ENCODE measurements around the gene GNAT1. TPM values are rescaled to one million over a fixed set of nuclear protein-coding genes. Genes with fewer than 3 reads are reported as not detected.

GNAT1 gene
- total RNA-seq, 1 experiment from 2014 or later, result 0.13 TPM

DNA sequence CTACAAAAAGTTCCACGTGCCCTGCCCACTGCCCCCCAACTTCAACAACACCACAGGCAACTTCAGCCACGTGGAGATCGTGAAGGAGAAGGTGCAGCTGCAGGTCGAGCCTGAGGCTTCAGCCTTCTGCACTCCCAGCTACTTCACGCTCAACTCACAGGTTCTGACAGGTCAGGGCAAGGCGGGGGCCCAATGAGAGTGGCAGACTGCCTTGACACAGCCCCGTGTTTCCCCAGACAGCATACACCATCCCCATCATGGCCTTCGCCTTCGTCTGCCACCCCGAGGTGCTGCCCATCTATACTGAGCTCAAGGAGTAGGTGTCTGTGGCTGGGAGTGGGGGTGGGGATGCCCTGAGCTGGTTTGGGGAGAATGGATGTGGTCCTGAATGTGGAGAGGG, 26.3 kb downstream of the GNAT1 start:
- ATAC-seq, result no peak
- no peak overlapping the region for H3K4me3 Mint-ChIP-seq
- no peak overlapping the region for H3K27ac Mint-ChIP-seq
- TF ChIP-seq FOXP1 (CRISPR knock-in tag; IDR thresholded peaks at IDR 0.05; ENCODE audit: borderline replicate concordance), result no peak
- TF ChIP-seq MYBL2 (CRISPR knock-in tag; IDR thresholded peaks at IDR 0.05), result no peak
- TF ChIP-seq ZNF416 (CRISPR knock-in tag; IDR thresholded peaks at IDR 0.05), result no peak
- no peak for TF ChIP-seq MXD4 (CRISPR knock-in tag; IDR thresholded peaks at IDR 0.05; ENCODE audit: borderline replicate concordance)
- TF ChIP-seq, protein P1, sequence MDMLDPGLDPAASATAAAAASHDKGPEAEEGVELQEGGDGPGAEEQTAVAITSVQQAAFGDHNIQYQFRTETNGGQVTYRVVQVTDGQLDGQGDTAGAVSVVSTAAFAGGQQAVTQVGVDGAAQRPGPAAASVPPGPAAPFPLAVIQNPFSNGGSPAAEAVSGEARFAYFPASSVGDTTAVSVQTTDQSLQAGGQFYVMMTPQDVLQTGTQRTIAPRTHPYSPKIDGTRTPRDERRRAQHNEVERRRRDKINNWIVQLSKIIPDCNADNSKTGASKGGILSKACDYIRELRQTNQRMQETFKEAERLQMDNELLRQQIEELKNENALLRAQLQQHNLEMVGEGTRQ (CRISPR knock-in tag; IDR thresholded peaks at IDR 0.05), result no peak
- TF ChIP-seq ZNF263 (CRISPR knock-in tag; IDR thresholded peaks at IDR 0.05; ENCODE audit: low read depth), result no peak
- TF ChIP-seq SMAD3 (CRISPR knock-in tag; IDR thresholded peaks at IDR 0.05; ENCODE audit: borderline replicate concordance), result no peak
- H3K36me3 Mint-ChIP-seq, result no peaks in the 10 kb centered on the region
- H3K4me1 Mint-ChIP-seq, result no peaks in the 10 kb centered on the region
- H3K27me3 Mint-ChIP-seq (ENCODE audit: low read depth), result no peaks in the 10 kb centered on the region
- POLR2A ChIA-PET, result interaction anchor here (0.6 to 1.0 kb wide), 2 partner anchors 11 to 33 kb away, joined by 3 read pairs; no protein-coding TSS in a partner anchor
- CTCF ChIA-PET, result interaction anchor here (0.6 to 17.1 kb wide), 8 partner anchors 8 to 104 kb away, joined by 3 to 604 read pairs (median 3); partner anchors contain the start of genes GNAT1 and SLC38A3
- DNase-seq (ENCODE audit: low spot score), result no peak
- H3K9me3 Mint-ChIP-seq, result no peaks in the 10 kb centered on the region

DNA sequence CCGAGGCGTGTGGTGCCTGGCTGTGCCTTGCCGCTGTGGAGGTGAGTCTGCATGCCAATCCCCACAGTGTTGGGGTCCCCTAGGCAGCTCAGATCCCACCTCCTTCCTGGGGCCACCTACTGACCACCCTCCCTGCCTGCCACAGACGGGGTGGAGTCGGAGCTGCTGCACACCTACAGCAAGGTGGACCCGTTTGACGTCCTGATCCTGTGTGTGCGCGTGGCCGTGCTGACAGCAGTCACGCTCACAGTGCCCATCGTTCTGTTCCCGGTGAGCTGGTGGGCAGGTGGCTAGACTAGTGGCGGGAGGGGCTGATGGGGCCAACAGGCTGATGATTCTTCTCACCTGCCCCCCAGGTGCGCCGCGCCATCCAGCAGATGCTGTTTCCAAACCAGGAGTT, 27.0 kb downstream of the GNAT1 start:
- Mint-ChIP-seq H3K27me3 (ENCODE audit: low read depth) (no peaks in the 10 kb centered on the region), H3K36me3 (no peaks in the 10 kb centered on the region), H3K27ac (no peak overlapping the region), H3K4me1 (no peaks in the 10 kb centered on the region), H3K9me3 (no peaks in the 10 kb centered on the region), H3K4me3 (no peak overlapping the region)
- ATAC-seq (no peak), DNase-seq (ENCODE audit: low spot score) (no peak)
- ChIA-PET POLR2A (no interaction called here), CTCF (interaction anchor here (0.8 to 17.1 kb wide), 9 partner anchors 7 to 103 kb away, joined by 3 to 604 read pairs (median 3); partner anchors contain the start of genes GNAT1 and SLC38A3)
- TF ChIP-seq NR3C1 (CRISPR knock-in tag; conservative IDR thresholded peaks at IDR 0.05; ENCODE audit: low read depth), result no peak
- no peak for TF ChIP-seq GTF2I (CRISPR knock-in tag; conservative IDR thresholded peaks at IDR 0.05)
- TF ChIP-seq, protein P1 (CRISPR knock-in tag; IDR thresholded peaks at IDR 0.05), result no peak
- TF ChIP-seq TEAD4 (CRISPR knock-in tag; IDR thresholded peaks at IDR 0.05), result no peak
- no peak for TF ChIP-seq KAT7 (CRISPR knock-in tag; IDR thresholded peaks at IDR 0.05; ENCODE audit: borderline replicate concordance)
- TF ChIP-seq, protein P2, sequence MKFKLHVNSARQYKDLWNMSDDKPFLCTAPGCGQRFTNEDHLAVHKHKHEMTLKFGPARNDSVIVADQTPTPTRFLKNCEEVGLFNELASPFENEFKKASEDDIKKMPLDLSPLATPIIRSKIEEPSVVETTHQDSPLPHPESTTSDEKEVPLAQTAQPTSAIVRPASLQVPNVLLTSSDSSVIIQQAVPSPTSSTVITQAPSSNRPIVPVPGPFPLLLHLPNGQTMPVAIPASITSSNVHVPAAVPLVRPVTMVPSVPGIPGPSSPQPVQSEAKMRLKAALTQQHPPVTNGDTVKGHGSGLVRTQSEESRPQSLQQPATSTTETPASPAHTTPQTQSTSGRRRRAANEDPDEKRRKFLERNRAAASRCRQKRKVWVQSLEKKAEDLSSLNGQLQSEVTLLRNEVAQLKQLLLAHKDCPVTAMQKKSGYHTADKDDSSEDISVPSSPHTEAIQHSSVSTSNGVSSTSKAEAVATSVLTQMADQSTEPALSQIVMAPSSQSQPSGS (CRISPR knock-in tag; IDR thresholded peaks at IDR 0.05; ENCODE audit: borderline replicate concordance, low read depth), result no peak
- TF ChIP-seq RORB (CRISPR knock-in tag; IDR thresholded peaks at IDR 0.05), result no peak
- TF ChIP-seq CREB1 (CRISPR knock-in tag; IDR thresholded peaks at IDR 0.05), result no peak
- no peak for TF ChIP-seq ATF1 (CRISPR knock-in tag; IDR thresholded peaks at IDR 0.05)
- no peak for TF ChIP-seq ZNF317 (CRISPR knock-in tag; IDR thresholded peaks at IDR 0.05; ENCODE audit: borderline replicate concordance, low read depth)
- TF ChIP-seq, protein P3, sequence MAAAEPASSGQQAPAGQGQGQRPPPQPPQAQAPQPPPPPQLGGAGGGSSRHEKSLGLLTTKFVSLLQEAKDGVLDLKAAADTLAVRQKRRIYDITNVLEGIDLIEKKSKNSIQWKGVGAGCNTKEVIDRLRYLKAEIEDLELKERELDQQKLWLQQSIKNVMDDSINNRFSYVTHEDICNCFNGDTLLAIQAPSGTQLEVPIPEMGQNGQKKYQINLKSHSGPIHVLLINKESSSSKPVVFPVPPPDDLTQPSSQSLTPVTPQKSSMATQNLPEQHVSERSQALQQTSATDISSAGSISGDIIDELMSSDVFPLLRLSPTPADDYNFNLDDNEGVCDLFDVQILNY (CRISPR knock-in tag; IDR thresholded peaks at IDR 0.05), result no peak
- no peak for TF ChIP-seq ZNF671 (CRISPR knock-in tag; IDR thresholded peaks at IDR 0.05)
- TF ChIP-seq JUN (CRISPR knock-in tag; IDR thresholded peaks at IDR 0.05), result no peak

DNA sequence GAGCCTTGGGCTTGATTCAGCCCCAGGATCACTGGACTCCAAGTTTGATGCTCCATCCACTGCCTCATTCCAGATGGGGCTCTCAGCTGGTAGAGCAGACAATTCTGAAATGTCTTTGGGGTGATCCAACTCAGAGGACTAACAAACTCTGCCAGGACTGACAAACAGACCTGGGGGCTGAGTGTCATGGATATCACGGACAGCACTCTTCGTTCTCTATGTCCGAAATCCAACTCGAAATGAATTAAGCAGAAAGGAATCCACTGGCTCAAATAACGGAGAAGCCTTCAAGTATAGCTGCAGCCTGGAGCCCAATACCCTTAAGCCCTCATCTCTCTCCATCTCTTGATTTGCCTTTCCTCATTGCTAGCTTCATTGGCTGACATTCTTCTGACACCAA, 27.9 kb downstream of the GNAT1 start:
- POLR2A ChIA-PET, result no interaction called here
- CTCF ChIA-PET, result interaction anchor here (0.8 to 17.1 kb wide), 5 partner anchors 8 to 27 kb away, joined by 3 to 604 read pairs (median 8); partner anchors contain the start of genes GNAT1 and SLC38A3
- DNase-seq (ENCODE audit: low spot score), result no peak
- Mint-ChIP-seq H3K9me3 (no peaks in the 10 kb centered on the region), H3K27me3 (ENCODE audit: low read depth) (no peaks in the 10 kb centered on the region), H3K4me3 (no peak overlapping the region), H3K27ac (no peak overlapping the region), H3K4me1 (no peaks in the 10 kb centered on the region), H3K36me3 (no peaks in the 10 kb centered on the region)
- ATAC-seq, result no peak
- TF ChIP-seq, protein P2 (CRISPR knock-in tag; IDR thresholded peaks at IDR 0.05; ENCODE audit: borderline replicate concordance, low read depth), result no peak
- TF ChIP-seq EMX1 (CRISPR knock-in tag; IDR thresholded peaks at IDR 0.05) (no peak), NFYB (CRISPR knock-in tag; conservative IDR thresholded peaks at IDR 0.05; ENCODE audit: low read depth) (no peak), GTF2I (CRISPR knock-in tag; conservative IDR thresholded peaks at IDR 0.05) (no peak)
- TF ChIP-seq, protein P4, sequence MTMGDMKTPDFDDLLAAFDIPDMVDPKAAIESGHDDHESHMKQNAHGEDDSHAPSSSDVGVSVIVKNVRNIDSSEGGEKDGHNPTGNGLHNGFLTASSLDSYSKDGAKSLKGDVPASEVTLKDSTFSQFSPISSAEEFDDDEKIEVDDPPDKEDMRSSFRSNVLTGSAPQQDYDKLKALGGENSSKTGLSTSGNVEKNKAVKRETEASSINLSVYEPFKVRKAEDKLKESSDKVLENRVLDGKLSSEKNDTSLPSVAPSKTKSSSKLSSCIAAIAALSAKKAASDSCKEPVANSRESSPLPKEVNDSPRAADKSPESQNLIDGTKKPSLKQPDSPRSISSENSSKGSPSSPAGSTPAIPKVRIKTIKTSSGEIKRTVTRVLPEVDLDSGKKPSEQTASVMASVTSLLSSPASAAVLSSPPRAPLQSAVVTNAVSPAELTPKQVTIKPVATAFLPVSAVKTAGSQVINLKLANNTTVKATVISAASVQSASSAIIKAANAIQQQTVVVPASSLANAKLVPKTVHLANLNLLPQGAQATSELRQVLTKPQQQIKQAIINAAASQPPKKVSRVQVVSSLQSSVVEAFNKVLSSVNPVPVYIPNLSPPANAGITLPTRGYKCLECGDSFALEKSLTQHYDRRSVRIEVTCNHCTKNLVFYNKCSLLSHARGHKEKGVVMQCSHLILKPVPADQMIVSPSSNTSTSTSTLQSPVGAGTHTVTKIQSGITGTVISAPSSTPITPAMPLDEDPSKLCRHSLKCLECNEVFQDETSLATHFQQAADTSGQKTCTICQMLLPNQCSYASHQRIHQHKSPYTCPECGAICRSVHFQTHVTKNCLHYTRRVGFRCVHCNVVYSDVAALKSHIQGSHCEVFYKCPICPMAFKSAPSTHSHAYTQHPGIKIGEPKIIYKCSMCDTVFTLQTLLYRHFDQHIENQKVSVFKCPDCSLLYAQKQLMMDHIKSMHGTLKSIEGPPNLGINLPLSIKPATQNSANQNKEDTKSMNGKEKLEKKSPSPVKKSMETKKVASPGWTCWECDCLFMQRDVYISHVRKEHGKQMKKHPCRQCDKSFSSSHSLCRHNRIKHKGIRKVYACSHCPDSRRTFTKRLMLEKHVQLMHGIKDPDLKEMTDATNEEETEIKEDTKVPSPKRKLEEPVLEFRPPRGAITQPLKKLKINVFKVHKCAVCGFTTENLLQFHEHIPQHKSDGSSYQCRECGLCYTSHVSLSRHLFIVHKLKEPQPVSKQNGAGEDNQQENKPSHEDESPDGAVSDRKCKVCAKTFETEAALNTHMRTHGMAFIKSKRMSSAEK (CRISPR knock-in tag; IDR thresholded peaks at IDR 0.05; ENCODE audit: borderline replicate concordance), result no peak
